GM21529 (cell line): ENCODE results near the gene VGLL2.

Experiments used
- ATAC-seq: cut with Tn5 transposase; IDR thresholded peaks from one replicate; pipeline ENCODE4 v1.9.1; 2021; ENCODE audit not compliant: unreplicated experiment

VGLL2 gene

DNA sequence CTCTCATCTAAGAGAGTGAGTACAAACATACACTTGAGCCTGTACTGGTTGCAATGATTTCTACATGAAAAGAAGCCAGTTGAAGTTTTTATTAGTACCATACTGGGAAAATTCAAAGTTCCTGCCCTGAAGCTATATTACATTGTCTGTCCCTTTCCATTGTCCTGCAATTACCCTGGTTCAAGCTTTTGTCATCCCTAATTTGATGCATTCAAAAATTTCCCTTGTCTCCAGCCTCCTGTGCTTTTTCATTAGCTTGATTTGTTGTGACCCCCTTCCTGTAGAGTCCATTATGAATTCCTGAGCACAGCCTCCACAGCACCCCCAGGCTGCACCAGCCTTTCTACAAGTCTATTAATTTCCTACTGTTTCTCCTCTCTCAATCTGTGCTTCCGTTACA, 46.4 kb downstream of the VGLL2 start:
- ATAC-seq, result no peak

DNA sequence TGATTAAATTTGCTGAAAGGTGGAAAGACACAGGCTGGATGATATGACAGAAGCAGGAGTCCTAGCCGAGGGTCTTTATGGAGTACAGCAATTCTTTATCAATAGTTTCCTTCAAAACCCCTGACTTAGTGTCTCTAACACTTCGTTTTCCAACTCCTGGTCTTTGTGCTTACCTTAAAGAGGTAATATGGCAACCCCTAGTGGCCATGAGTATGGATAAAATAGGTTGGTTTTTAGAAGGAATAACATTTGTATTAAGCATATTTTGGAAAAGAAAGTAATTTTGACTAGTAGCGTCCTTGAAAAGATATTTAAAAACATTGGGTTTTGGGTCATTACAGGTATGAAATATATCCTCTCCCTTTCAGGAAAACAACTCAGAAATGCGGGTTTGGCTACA, 51.9 kb downstream of the VGLL2 start:
- ATAC-seq, result no peak
